Astrocyte of the hippocampus (primary cell): ENCODE data around the gene P4HA2.

ENCODE experiments used
- DNase-seq: peaks from one replicate; pipeline ENCODE4 v3.0.0; 2011; ENCODE audit warnings: low read depth, low spot score

The P4HA2 gene

DNA sequence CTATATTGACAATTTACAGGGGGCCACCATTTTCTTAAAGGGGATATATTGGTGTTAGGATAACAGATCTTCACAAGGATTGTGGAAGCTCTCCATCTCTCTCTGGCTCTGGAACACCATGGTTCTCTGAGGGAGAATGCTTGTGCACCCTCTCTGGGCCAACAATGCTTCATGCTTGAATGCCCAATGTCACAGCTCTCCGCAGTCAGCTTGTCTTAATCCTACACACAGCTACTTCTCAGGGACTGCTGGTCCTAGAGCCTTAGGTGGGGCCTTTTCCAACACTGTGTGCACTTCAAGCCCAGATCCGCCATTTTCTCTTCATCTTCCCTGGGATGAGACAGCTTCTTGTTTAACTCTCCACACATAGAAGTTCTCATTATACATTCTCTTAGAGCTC is 22.9 kb upstream of the P4HA2 start:
- DNase-seq, result no peak

GRCh38 chr5:132246806-132247205 is 19.2 kb upstream of the P4HA2 start:
- no peak for DNase-seq

DNA sequence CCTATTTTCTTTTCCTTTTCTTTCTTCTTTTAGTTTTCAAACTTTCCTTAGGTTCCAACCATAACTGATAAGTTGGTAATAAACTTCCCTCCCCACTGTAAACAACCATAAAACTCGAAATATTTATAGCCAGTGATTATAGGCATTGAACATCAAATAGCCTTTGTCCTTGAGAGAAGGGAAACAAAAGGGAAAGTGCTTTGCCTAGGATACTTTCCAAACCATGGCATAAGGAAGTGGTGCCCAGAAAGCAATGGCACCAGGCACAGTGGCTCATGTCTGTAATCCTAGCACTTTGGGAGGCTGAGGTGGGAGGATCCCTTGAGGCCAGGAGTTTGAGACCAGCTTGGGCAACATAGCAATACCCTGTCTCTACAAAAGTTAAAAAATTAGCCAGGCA is 17.9 kb upstream of the P4HA2 start:
- no peak for DNase-seq

GRCh38 chr5:132243366-132243977 is 15.8 kb upstream of the P4HA2 start:
- DNase-seq, result no peak

DNA sequence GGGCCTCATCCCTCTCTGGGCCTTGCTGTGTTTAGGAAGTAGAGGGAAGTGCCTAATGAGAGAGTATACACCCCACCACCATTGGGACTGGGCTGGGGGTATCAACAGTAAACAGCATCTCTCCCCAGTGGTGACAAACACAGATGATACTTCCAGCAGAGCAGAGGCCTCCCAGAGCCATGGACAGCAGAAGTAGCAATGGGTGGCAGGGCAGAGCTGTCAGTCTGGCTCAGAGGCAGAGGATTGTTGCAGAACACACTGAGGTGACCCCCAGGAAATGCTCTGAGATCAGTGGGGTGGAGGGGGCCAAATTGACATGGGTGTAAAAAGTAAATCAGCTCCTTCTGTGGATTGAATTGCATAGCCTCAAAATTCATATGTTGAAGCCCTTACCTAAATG is 12.1 kb upstream of the P4HA2 start:
- DNase-seq, result no peak

DNA sequence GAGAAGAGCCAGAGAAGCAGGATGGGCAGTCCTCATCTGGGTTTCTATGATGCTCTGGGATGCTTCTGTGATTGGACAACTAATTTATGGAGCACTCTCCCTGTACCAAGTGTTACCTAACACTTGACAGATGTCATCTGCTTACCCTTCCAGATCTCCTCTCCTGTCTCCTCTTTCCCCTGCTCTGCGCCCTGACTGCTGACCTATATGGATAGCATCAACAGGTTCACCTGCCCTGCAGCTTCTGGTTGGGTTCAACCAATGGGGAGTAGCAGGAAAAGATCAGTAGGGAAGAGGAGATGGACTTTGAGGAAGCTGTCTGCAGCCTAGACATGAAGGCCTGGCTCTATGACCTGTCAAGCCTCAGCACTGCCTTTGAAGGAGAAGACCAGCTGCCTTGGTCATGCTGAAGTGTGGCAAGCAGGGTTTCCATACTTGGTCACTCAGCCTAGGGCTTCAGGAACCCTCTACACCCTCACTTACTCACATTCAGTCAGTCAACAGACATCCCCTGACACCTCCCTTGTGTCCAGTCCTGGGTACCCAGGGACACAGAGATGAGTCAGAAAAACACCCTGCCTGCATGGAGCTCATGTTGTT is 11.3 kb upstream of the P4HA2 start:
- DNase-seq, result no peak

DNA sequence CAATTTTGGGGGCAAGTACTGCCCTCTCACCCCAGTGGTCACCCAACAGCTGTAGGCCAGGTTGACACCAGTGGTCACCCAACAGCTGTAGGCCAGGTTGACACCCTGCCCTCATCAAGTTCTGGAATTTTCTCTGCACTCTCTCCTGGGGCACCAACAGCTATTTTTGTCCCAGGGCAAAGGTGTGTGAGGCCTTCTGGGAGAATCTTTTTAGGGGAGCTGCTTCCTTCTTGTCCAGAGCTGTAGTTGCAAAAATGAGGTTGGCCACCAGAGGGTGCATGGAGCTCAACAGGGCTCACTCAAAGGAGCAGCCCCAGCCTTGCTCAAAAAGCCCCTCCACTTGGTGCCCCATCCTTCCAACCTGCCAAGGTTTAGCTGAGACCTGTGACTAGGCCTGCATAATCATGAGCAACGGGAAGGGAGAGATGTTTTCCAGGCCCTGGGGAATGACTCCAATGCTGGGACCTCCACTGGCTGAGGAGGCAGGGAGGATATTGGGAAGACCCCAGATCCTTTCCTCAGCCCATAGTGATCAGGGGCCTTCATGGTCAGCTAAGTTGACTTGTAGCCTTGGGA is 10.6 kb upstream of the P4HA2 start:
- peak; percentile 84 for DNase-seq

DNA sequence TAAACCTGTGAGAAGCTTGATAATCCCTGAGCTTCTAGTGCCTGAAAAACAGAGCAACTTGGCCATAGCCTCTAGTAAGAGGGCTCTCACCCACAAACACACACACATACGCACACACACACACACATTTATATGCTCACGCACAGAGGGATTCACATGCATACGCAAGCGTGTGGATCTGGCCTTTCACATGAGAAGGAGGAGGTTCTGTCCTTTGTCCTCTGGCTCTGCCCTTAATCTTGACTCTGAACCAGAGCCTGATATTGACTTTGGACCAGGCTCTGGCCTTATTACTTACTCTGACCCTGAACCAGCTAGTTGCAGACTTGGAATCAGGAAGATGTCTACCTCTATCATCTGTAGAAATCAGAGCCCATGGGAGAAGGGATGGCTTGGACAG is 10.0 kb upstream of the P4HA2 start:
- DNase-seq, result no peak

DNA sequence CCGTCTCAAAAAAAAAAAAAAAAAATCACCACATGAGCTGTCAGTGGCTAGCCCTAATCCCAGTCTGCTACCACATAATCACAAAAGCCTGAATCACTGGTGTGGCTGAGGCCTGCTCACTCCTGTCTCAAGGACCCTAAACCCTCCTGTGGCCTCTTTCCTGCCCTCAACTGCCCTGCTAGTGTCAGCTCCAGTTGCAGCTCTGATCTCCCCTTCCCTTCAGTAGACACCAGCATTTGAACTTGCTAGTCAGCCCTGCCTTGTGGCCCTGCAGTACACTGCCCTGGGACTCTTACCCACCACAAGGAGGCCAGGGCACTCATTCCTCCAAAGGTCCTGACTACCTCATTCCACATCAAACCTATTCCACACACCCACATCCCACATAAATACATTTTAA is 9.5 kb upstream of the P4HA2 start:
- DNase-seq, result no peak

DNA sequence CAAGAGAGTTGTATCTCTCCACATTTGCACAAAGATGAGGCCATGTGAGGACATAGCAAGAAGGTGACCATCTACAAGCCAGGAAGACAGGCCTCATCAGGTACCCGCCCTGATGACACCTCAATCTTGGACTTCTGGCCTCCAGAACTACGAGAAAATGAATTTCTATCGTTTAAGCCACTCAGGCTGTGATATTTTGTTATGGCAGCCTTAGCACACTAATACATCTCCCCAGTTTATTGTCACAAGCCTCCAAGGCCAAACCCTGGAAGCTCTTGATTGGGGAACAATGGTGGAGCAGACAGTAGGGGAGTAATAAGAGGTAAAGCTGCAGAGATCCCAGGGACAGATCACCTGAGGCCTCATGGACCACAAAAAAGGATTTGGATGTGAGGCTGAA is 7.7 kb upstream of the P4HA2 start:
- DNase-seq, result no peak

- DNase-seq, result no peak
Measured at GRCh38 chr5:132234684-132235062, 7.0 kb upstream of the P4HA2 start.

DNA sequence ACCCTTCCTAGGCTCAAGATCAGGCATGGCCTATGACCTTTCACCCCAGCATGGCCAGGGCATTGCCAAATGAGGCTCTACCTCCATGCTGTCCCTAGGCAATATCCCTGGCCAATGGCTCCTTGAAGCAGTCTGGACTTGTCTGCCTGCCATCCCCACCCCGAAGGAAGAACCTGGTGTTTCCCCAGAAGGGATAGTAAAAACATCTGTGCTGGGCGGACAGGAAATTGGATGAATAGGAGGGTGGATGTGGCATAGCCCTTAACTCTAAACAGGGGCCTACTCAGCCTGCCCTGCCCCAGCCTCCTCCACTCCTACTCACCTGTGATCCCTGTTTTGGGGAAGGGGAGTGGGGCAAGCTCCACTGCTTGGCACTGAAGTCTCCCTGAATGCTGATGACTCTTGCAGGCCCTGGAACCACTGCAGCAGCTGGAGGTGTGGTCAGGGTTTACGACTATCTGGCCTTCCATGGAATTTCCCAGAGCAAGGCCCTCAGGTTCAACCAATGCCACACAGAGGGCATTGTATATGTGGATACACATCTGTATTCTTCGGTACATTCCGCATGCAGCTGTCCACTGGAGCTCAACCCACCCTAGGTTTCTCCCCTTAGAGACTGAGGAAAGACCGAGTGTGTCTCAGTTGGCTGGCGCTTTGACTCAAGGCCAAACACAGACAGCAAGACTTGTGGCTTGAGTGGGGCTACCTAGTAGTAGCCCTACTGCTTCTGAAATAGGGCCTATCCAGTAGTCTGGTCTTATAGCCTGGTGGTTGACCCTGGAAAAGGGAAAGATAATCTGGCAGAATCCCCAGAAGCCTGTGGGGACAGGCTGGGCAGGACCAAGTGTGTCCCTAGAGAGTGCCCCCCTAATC is 6.4 kb upstream of the P4HA2 start:
- DNase-seq, result no peak

DNA sequence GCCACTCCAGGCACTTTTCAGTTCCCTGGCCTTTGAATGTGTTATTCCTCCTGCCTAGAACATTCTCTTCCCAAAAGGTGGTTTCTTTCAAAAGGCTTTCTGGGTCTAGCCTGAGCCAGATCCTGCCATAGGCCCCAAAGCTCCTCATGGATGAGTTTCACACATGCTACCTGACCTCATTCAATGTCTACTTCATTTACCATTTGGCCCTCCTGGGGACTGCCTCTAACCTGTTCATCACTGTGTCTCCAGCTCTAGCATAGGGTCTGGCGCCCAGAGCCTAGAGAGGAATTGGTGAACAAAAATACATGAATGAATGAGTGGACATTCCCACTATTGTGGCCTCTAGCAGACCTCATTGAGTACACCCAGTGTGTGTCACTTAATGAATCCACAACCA is 5.4 kb upstream of the P4HA2 start:
- no peak for DNase-seq

- no peak for DNase-seq
Measured at GRCh38 chr5:132232465-132232864, 4.8 kb upstream of the P4HA2 start.

DNA sequence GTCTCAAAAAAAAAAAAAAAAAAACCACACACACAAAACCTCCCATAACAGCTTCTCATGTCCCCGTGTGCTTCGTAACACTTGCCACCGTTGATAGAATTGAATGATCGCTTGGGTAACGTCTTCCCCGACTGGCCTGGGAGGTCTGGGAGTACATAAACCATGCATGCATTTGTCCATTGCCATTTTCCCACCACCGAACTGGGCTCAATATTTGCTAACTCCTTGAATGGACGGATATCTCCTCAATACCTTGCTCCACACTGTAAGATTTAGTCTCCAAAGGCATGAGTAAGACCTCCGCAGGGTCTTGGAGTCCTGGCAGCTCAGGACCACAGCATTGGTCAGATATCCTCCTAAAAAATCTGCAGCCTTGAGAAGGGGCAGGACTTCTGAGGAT is 3.2 kb upstream of the P4HA2 start:
- no peak for DNase-seq

DNA sequence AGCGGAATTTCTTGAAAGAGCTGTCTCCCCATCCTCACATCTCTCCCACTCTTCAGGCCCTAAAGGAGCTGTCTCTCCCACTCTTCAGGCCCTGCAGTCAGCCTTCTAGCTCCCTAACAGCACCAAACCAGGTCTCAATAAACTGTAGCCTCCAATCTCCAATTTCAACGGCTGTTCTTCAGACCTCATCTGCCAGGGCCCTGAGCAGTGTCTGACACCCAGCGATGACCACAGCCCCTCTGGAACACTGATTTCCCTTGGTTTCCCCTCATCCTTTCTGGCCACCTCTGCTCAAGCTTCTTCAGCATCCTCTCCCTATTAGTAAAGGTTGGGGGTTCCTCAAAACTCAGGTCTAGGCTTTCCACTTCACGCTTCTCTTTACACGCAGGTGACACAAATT is 1.6 kb upstream of the P4HA2 start:
- DNase-seq, result no peak

DNA sequence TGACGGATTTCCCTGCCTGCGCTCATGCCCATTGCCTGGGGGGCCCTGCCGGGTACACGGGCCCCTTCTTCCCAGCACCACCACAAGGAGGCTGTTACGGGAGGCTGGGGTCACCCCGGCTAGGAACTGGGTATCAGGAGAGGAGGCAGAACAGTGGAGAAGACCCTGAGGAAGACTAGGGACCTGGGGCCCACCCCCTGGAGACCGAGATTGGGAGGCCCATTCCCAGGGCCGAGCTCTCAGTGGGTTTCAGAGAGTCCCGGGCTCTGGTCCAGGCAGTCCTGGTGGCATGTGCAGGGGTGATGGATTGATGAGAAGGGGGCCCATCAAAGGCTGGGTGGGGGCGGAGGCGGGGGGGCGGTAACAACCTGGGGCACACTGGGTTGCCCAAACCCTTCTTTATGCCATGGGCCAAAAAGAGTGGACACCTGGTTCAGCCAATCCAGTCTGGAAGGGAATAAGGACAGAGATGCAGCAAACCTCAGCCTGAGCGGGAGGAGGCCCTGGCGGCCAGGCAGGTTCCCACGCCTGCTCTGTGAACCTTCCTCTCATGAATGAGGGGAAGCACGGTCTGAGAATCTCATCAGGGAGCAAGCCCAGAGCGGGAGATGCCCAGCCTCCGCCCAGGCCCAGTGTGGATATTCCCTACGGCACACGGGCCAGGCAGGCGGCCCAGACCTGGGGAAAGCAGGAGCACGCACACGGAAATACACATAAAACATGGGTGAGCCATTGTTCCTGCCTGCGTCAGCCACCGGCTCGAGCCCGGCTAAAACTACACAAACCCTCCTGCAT is 785 bp upstream of the P4HA2 start:
- DNase-seq, result no peak

DNA sequence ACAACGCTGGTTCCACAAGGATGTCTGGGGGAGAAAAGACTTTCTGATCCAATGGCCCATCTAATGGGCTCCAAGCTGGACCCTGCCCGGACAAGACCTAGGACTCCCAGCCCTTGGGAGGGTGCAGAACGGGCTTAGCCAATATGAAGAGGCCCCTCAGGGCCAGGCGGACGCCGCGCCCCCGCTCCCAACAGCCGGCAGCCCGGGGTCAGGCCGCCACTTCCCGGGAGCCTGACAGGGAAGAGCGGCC is 493 bp downstream of the P4HA2 start:
- DNase-seq, result no peak

- peak; percentile 71 for DNase-seq
Measured at GRCh38 chr5:132226516-132227234, 978 bp downstream of the P4HA2 start.

DNA sequence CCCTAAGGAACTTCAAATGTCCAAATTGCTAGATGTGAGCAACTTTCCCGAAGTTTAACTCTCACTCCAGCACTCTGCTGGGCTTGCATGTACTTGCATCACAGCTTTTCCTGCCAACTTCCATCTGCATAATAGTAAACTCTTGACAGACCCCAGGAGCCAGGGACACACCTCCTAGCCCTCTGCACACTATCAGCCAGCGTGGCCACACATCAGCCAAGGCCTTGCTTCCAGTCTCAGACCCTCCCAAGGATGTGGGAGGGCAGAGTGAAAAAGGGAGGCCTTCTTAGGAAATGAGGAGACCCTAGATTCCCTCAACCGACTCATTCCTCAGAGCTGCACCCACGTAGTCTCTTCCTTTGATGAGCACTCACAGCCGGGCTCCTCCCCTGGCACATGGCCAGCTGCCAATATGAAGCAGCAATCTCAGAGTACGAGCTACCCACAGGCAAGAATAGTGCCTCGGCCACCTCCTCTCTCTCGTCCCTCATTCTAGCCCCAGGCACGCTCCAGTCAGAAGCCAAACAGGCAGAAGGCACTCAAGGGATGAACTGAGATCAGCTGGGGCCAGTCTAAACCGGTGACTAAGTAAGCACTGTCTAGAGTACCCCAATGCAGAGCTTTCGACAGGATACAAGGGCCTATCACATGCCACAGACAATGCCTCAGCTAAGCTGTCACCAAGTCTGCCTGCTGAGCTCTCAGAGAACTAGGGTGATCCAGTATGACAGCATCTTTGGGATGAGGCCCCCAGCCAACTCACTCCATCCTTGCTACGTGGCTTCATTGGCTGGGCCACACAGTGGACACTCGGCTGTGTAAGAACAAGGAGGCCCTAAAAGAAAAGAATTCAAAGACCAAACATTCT is 2.3 kb downstream of the P4HA2 start:
- DNase-seq, result peak; percentile 67

- DNase-seq, result no peak
Measured at GRCh38 chr5:132224716-132225115, 2.9 kb downstream of the P4HA2 start.
